Endothelial cell of umbilical vein (primary cell): Measurements from ENCODE around the gene BAX. TPM values are rescaled to one million over a fixed set of nuclear protein-coding genes. Genes with fewer than 3 reads are reported as not detected.

Experiments used
- BruUV-seq: library from RNA; stranded (reverse); fragments of 400-500 nt; replicated peaks from 2 replicates; lab custom pipeline; 2021; lab: Mats Ljungman, UMichigan
- CTCF ChIA-PET: fragments of 300-600, 350-600 bp; sonication (Branson Sonifier 250); formaldehyde crosslinking; loops from one replicate; lab custom pipeline; 2021; ENCODE audit warnings: antibody characterized with exemption, inconsistent platforms; lab: Charles Lee
- POLR2A ChIA-PET: fragments of 300-600, 350-600 bp; sonication (Branson Sonifier 250); formaldehyde crosslinking; loops from one replicate; lab custom pipeline; 2021; ENCODE audit warnings: antibody characterized with exemption, inconsistent platforms; lab: Charles Lee
- DNase-seq: peaks from one replicate; pipeline ENCODE4 v3.0.0-alpha.2; 2011; ENCODE audit warnings: low read depth, low spot score
- FAIRE-seq: peaks from 2 replicates; lab custom pipeline; 2011; peaks lifted over from hg19 to GRCh38; lab: Jason Lieb, UNC
- H2AFZ ChIP-seq: 2 replicates; pipeline ENCODE4 v1.6.0; 2012; ENCODE audit warnings: low read depth, low read length, control low read depth, inconsistent platforms
- H3K27ac ChIP-seq: 2 replicates; pipeline ENCODE4 v1.5.1; 2011; ENCODE audit warnings: low read depth, mild to moderate bottlenecking, control low read depth, low read length, moderate library complexity; ENCODE audit not compliant: insufficient read depth
- H3K27me3 ChIP-seq, 2 experiments: 2 replicates each; pipeline versions ENCODE4 v1.6.0 to v1.6.1; 2011; ENCODE audit warnings: low read length in 2 of 2, mixed read lengths in 1 of 2; ENCODE audit not compliant: control insufficient read depth in 2 of 2, insufficient read depth in 2 of 2
- H3K36me3 ChIP-seq, 2 experiments: 2 replicates in 1 of 2; 3 replicates in 1 of 2; pipeline ENCODE4 v1.5.1; 2011; ENCODE audit warnings: low read length in 2 of 2, mild to moderate bottlenecking in 1 of 2, moderate library complexity in 1 of 2; ENCODE audit not compliant: control insufficient read depth in 2 of 2, insufficient read depth in 2 of 2; ENCODE audit errors: extremely low read depth in 1 of 2
- H3K4me1 ChIP-seq: 3 replicates; pipeline ENCODE4 v1.5.1; 2011; ENCODE audit warnings: mild to moderate bottlenecking, low read length; ENCODE audit not compliant: control insufficient read depth, insufficient read depth; ENCODE audit errors: extremely low read depth
- H3K4me2 ChIP-seq: 2 replicates; pipeline ENCODE4 v1.6.1; 2011; ENCODE audit warnings: low read length, control low read depth, mixed read lengths; ENCODE audit not compliant: insufficient read depth
- H3K4me3 ChIP-seq, 3 experiments: fragments of 200-600 bp in 1 of 3; sonication (generic), shearing (Covaris generic) in 1 of 3; replicated peaks in 1 of 3; 2 replicates each; pipeline ENCODE4 v1.5.1; 2011 to 2016; ENCODE audit warnings: control low read depth in 3 of 3, low read length in 3 of 3, mild to moderate bottlenecking in 2 of 3, inconsistent platforms in 1 of 3, low read depth in 1 of 3, moderate library complexity in 1 of 3; ENCODE audit not compliant: insufficient read depth in 1 of 3
- H3K79me2 ChIP-seq: 2 replicates; pipeline ENCODE4 v1.6.0; 2012; ENCODE audit warnings: low read length, inconsistent platforms; ENCODE audit not compliant: control insufficient read depth, insufficient read depth
- H3K9ac ChIP-seq: replicated peaks from 2 replicates; pipeline ENCODE3; 2011; ENCODE audit warnings: low read length, control low read depth; ENCODE audit not compliant: insufficient read depth; ENCODE audit errors: extremely low read depth
- H3K9me1 ChIP-seq: replicated peaks from 3 replicates; pipeline ENCODE4 v1.6.0; 2011; ENCODE audit warnings: mild to moderate bottlenecking, low read length; ENCODE audit not compliant: control insufficient read depth, insufficient read depth; ENCODE audit errors: extremely low read depth
- H3K9me3 ChIP-seq: replicated peaks from 2 replicates; pipeline ENCODE4 v1.5.1; 2012; ENCODE audit warnings: low read length, inconsistent platforms; ENCODE audit not compliant: control insufficient read depth, insufficient read depth
- H4K20me1 ChIP-seq: replicated peaks from 2 replicates; pipeline ENCODE3; 2011; ENCODE audit warnings: mild to moderate bottlenecking, low read length; ENCODE audit not compliant: control insufficient read depth, insufficient read depth; ENCODE audit errors: extremely low read depth
- EZH2 ChIP-seq: IDR thresholded peaks from 2 replicates; pipeline ENCODE4 v1.6.1; 2012; ENCODE audit warnings: borderline replicate concordance, low read depth, mild to moderate bottlenecking, moderate library complexity, low read length, inconsistent platforms; ENCODE audit not compliant: severe bottlenecking
- JUN ChIP-seq: IDR thresholded peaks from 2 replicates; pipeline ENCODE4 v1.6.1; 2011; ENCODE audit warnings: borderline replicate concordance, low read depth; ENCODE audit not compliant: insufficient read length, insufficient read depth
- MYC ChIP-seq: IDR thresholded peaks from one replicate; pipeline ENCODE4 v1.6.1; 2011; ENCODE audit warnings: mild to moderate bottlenecking, low read depth, low read length
- POLR2A ChIP-seq: IDR thresholded peaks from 2 replicates; pipeline ENCODE4 v1.6.1; 2012; ENCODE audit warnings: low read depth, mild to moderate bottlenecking, control low read depth, low read length
- POLR2AphosphoS5 ChIP-seq: IDR thresholded peaks from 2 replicates; pipeline ENCODE4 v1.6.1; 2012; ENCODE audit warnings: low read depth, mild to moderate bottlenecking, control low read depth, low read length, moderate library complexity; ENCODE audit not compliant: insufficient read depth
- dilution Hi-C: fragments of 300-500 bp; cut with MboI; formaldehyde crosslinking; loops from one replicate; pipeline ENCODE4 v1.15.0; 2019; ENCODE audit warnings: low sequenced_read_pairs; ENCODE audit not compliant: extremely low pct_ligation_motif_present
- intact Hi-C: fragments of 100-400 bp; cut with micrococcal nuclease; formaldehyde crosslinking; loops from one replicate; pipeline ENCODE4 v1.10.0; 2022
- polyA plus RNA-seq, 4 experiments: library from polyadenylated mRNA; depleted of rRNA in 3 of 4; stranded (reverse) in 3 of 4; unstranded in 1 of 4; fragments of >200 nt; gene quantifications; 2 replicates each; pipeline versions ENCODE4 v1.2.1 to v1.2.3, GENCODE V29; 2011 to 2012; ENCODE audit warnings: missing spikeins in 1 of 4
- total RNA-seq: library from RNA; stranded (reverse); gene quantifications from 2 replicates; pipeline ENCODE4 v1.2.3, GENCODE V29; 2021
- TF ChIP-seq, protein P1 (sequence below): IDR thresholded peaks from 2 replicates; pipeline ENCODE4 v1.6.1; 2011; ENCODE audit not compliant: insufficient read depth, insufficient read length
- TF ChIP-seq, protein P2 (sequence below), 2 donors: IDR thresholded peaks; 1 replicate in 1 of 2; 2 replicates in 1 of 2; pipeline ENCODE4 v1.5.1; 2011; ENCODE audit warnings: low read length in 2 of 2, mild to moderate bottlenecking in 2 of 2, moderate library complexity in 2 of 2, control low read depth in 1 of 2, inconsistent platforms in 1 of 2, low read depth in 1 of 2; ENCODE audit not compliant: insufficient read depth in 1 of 2; ENCODE audit errors: extremely low read depth in 1 of 2

The BAX gene
- total and polyA plus RNA-seq, 2 donors (not counting 3 experiments of a cell fraction or from before 2014, with no cell fraction given) = 267 to 283 TPM

DNA sequence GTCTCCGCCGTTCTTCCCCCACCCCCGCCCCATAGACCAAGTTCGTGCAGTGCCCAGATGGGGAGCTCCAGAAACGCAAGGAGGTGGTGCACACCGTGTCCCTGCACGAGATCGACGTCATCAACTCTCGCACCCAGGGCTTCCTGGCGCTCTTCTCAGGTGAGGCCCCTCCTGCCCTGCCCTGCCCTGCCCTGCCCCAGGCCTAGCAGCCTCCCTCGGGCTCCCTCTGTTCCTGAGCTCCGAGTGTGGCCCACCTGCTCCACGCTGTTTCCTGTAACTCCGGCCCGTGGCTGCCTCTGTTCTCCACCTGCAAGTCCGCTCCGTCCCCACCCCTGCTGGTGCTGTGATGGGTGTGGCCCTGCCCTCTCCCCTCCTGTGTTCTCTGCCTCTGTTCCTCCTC lies 55.8 kb downstream of the BAX start:
- ChIA-PET CTCF (interaction anchor here (1.6 to 7.2 kb wide), 2 partner anchors 10 to 188 kb away, joined by 7 to 59 read pairs; no protein-coding TSS in a partner anchor), POLR2A (no interaction called here)
- dilution Hi-C loops (no loop called here), intact Hi-C loops (no loop called here)
- no peak overlapping the region for H3K4me2 ChIP-seq
- H3K9me3 ChIP-seq = no peaks in the 10 kb centered on the region
- no peak overlapping the region for H2AFZ ChIP-seq
- H4K20me1 ChIP-seq = no peaks in the 10 kb centered on the region
- H3K36me3 ChIP-seq = peaks cover 0 to 38% of the 10 kb centered on the region in 2 experiments
- no peaks in the 10 kb centered on the region for H3K4me1 ChIP-seq
- no peaks in the 10 kb centered on the region for H3K27me3 ChIP-seq
- no peaks in the 10 kb centered on the region for H3K79me2 ChIP-seq
- BruUV-seq = no TSS peak
- TF ChIP-seq EZH2 (no peak), POLR2A (no peak), POLR2AphosphoS5 (no peak), JUN (no peak)
- TF ChIP-seq, protein P1, sequence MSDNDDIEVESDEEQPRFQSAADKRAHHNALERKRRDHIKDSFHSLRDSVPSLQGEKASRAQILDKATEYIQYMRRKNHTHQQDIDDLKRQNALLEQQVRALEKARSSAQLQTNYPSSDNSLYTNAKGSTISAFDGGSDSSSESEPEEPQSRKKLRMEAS = no peak
- H3K4me3 ChIP-seq = no peak overlapping the region
- no peak overlapping the region for H3K9ac ChIP-seq
- DNase-seq = no peak
- no peak for FAIRE-seq
- no peaks in the 10 kb centered on the region for H3K9me1 ChIP-seq
- no peak overlapping the region for H3K27ac ChIP-seq

DNA sequence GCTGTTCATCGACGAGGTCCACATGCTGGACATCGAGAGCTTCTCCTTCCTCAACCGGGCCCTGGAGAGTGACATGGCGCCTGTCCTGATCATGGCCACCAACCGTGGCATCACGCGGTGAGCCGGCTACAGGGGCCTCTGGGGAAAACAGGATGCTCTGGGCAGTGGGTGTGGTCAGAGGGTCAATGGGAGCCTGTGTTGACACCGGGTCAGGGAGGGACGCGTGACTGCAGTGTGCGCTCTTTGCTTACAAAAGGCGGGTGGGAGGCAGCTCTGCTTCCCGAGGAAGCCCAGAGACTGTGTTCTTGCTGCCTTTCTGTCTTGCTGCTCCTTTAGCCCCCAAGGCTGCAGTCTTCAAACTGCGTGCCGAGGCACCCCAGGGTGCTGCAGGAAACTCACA lies 56.5 kb downstream of the BAX start:
- DNase-seq = no peak
- FAIRE-seq = no peak
- ChIA-PET POLR2A (no interaction called here), CTCF (interaction anchor here (7.2 kb wide), 1 partner anchor 11 kb away, joined by 59 read pairs; no protein-coding TSS in a partner anchor)
- no peaks in the 10 kb centered on the region for H3K27me3 ChIP-seq
- intact Hi-C loops (no loop called here), dilution Hi-C loops (no loop called here)
- H3K79me2 ChIP-seq = no peaks in the 10 kb centered on the region
- H3K9me3 ChIP-seq = no peaks in the 10 kb centered on the region
- no peak overlapping the region for H3K4me3 ChIP-seq
- TF ChIP-seq, protein P2, sequence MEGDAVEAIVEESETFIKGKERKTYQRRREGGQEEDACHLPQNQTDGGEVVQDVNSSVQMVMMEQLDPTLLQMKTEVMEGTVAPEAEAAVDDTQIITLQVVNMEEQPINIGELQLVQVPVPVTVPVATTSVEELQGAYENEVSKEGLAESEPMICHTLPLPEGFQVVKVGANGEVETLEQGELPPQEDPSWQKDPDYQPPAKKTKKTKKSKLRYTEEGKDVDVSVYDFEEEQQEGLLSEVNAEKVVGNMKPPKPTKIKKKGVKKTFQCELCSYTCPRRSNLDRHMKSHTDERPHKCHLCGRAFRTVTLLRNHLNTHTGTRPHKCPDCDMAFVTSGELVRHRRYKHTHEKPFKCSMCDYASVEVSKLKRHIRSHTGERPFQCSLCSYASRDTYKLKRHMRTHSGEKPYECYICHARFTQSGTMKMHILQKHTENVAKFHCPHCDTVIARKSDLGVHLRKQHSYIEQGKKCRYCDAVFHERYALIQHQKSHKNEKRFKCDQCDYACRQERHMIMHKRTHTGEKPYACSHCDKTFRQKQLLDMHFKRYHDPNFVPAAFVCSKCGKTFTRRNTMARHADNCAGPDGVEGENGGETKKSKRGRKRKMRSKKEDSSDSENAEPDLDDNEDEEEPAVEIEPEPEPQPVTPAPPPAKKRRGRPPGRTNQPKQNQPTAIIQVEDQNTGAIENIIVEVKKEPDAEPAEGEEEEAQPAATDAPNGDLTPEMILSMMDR (IDR thresholded peaks at IDR 0.05; ENCODE audit: extremely low read depth in 1 of 2, insufficient read depth in 1 of 2, low read depth in 1 of 2, low read length in 2 of 2) = no peak
- no peak for TF ChIP-seq MYC
- H2AFZ ChIP-seq = no peak overlapping the region
- no peaks in the 10 kb centered on the region for H4K20me1 ChIP-seq
- no peaks in the 10 kb centered on the region for H3K9me1 ChIP-seq
- H3K4me1 ChIP-seq = no peaks in the 10 kb centered on the region
- H3K4me2 ChIP-seq = no peak overlapping the region
- H3K27ac ChIP-seq = no peak overlapping the region
- BruUV-seq = no TSS peak
- no peak overlapping the region for H3K9ac ChIP-seq
- H3K36me3 ChIP-seq = peaks cover 0 to 40% of the 10 kb centered on the region in 2 experiments
